HepG2 (cell line): ENCODE data around the gene CTTNBP2NL. TPM values are rescaled to one million over a fixed set of nuclear protein-coding genes. Genes with fewer than 3 reads are reported as not detected.

Source experiments
- HNF1A ChIP-seq, 2 experiments: sonication (generic) in 1 of 2; formaldehyde crosslinking in 1 of 2; IDR thresholded peaks; 2 replicates each; pipeline versions ENCODE4 v1.4.0 to v1.6.1; 2016 to 2020; ENCODE audit warnings: borderline replicate concordance in 1 of 2, low read depth in 1 of 2, mild to moderate bottlenecking in 1 of 2, missing genetic modification reagents in 1 of 2
- HOXA5 ChIP-seq: sonication (generic); formaldehyde crosslinking; IDR thresholded peaks from 2 replicates; pipeline ENCODE4 v1.4.0; 2020; ENCODE audit warnings: missing genetic modification reagents
- HOXD1 ChIP-seq: sonication (generic); formaldehyde crosslinking; IDR thresholded peaks from 2 replicates; pipeline ENCODE4 v1.5.0; 2020; ENCODE audit warnings: missing genetic modification reagents
- MXD3 ChIP-seq: IDR thresholded peaks from 2 replicates; pipeline ENCODE4 v1.6.1; 2016; ENCODE audit warnings: mild to moderate bottlenecking, missing biosample characterization, missing genetic modification reagents
- NRL ChIP-seq: sonication (generic); formaldehyde crosslinking; IDR thresholded peaks from 2 replicates; pipeline ENCODE4 v1.5.0; 2020; ENCODE audit warnings: missing genetic modification reagents, mild to moderate bottlenecking, moderate library complexity, borderline replicate concordance
- PLRG1 ChIP-seq: fragments of 450-650 bp; conservative IDR thresholded peaks from 2 replicates; pipeline ENCODE4 v1.6.1; 2016
- RCOR2 ChIP-seq: IDR thresholded peaks from 2 replicates; pipeline ENCODE4 v1.6.1; 2016; ENCODE audit warnings: missing biosample characterization, missing genetic modification reagents
- SP4 ChIP-seq: sonication (generic); formaldehyde crosslinking; IDR thresholded peaks from 2 replicates; pipeline ENCODE4 v1.8.1; 2023; ENCODE audit warnings: mild to moderate bottlenecking, missing genetic modification reagents
- U2AF2 ChIP-seq: fragments of 200-400 bp; formaldehyde crosslinking; IDR thresholded peaks from 2 replicates; pipeline ENCODE4 v1.6.1; 2017; ENCODE audit warnings: low read depth, mild to moderate bottlenecking, low read length
- ZNF318 ChIP-seq: sonication (generic); formaldehyde crosslinking; IDR thresholded peaks from 2 replicates; pipeline ENCODE4 v1.4.0; 2020; ENCODE audit warnings: mild to moderate bottlenecking, missing genetic modification reagents
- ZNF629 ChIP-seq: sonication (generic); formaldehyde crosslinking; conservative IDR thresholded peaks from 2 replicates; pipeline ENCODE4 v1.5.0; 2020; ENCODE audit warnings: missing genetic modification reagents
- ZNF746 ChIP-seq: sonication (generic); formaldehyde crosslinking; IDR thresholded peaks from 2 replicates; pipeline ENCODE4 v1.8.0; 2022; ENCODE audit warnings: mild to moderate bottlenecking, missing genetic modification reagents
- ZNF891 ChIP-seq: sonication (generic); formaldehyde crosslinking; IDR thresholded peaks from 2 replicates; pipeline ENCODE4 v1.5.0; 2020; ENCODE audit warnings: mild to moderate bottlenecking, missing genetic modification reagents
- ZSCAN5A ChIP-seq: sonication (generic); formaldehyde crosslinking; IDR thresholded peaks from 2 replicates; pipeline ENCODE4 v1.8.0; 2022; ENCODE audit warnings: mild to moderate bottlenecking, missing genetic modification reagents, borderline replicate concordance
- polyA plus RNA-seq, 8 experiments: library from polyadenylated mRNA; depleted of rRNA in 3 of 8; stranded (reverse) in 7 of 8; unstranded in 1 of 8; fragments of >200 nt; fragmentation: Illumina TruSeq in 4 of 8; extraction: Trizol in 4 of 8; gene quantifications; 2 replicates each; pipeline versions ENCODE4 v1.2.1 to v1.2.3, GENCODE V29; 2011 to 2016; ENCODE audit warnings: low read depth in 4 of 8, missing spikeins in 1 of 8, mixed read lengths in 1 of 8; ENCODE audit not compliant: insufficient read depth in 1 of 8
- total RNA-seq, 5 experiments: library from RNA; depleted of rRNA; stranded (reverse); fragments of >200 nt; fragmentation: Illumina TruSeq; extraction: Trizol; gene quantifications; 2 replicates each; pipeline ENCODE4 v1.2.3, GENCODE V29; 2016; ENCODE audit warnings: low read depth in 1 of 5

CTTNBP2NL gene
- total and polyA plus RNA-seq, 2 of the 13 experiments (the other 11 are each of a cell fraction or from before 2014, with no cell fraction given) = 2.1 to 4.1 TPM

GRCh38 chr1:112509005-112509659 is 113.1 kb downstream of the CTTNBP2NL start (continued):
- TF ChIP-seq MXD3 = no peak
- TF ChIP-seq ZNF746 = 0 out of 2 replicates have a peak, but pooled peaks have one; percentile 28
- TF ChIP-seq HNF1A (IDR thresholded peaks at IDR 0.05; ENCODE audit: low read depth) = no peak
- TF ChIP-seq HNF1A (CRISPR knock-in tag; IDR thresholded peaks at IDR 0.05; ENCODE audit: borderline replicate concordance) = no peak
- no peak for TF ChIP-seq U2AF2
- TF ChIP-seq NRL = no peak
- TF ChIP-seq SP4 (CRISPR knock-in tag) = no peak
- no peak for TF ChIP-seq RCOR2
- TF ChIP-seq PLRG1 = no peak
- TF ChIP-seq HOXD1 = no peak
- no peak for TF ChIP-seq ZSCAN5A (CRISPR knock-in tag)
- TF ChIP-seq HOXA5 (CRISPR knock-in tag) = no peak
- TF ChIP-seq ZNF629 (CRISPR knock-in tag) = no peak
- TF ChIP-seq ZNF318 (CRISPR knock-in tag) = no peak
- no peak for TF ChIP-seq ZNF891 (CRISPR knock-in tag)
